ENCODE measurements around the gene SFMBT1.

The SFMBT1 gene

GRCh38 chr3:52917044-52917443, 128.8 kb downstream of the SFMBT1 start:
- H3K9me3 ChIP-seq (ENCODE audit: severe bottlenecking), result no peaks in the 10 kb centered on the region
- no peak for TF ChIP-seq CTCF (IDR thresholded peaks at IDR 0.05; ENCODE audit: poor library complexity, severe bottlenecking)
- no peak overlapping the region for H3K27ac ChIP-seq (ENCODE audit: poor library complexity, severe bottlenecking)
- DNase-seq (ENCODE audit: low spot score) (no peak), ATAC-seq (ENCODE audit: low read depth) (no peak)
- H3K4me1 ChIP-seq (ENCODE audit: insufficient read depth, poor library complexity, severe bottlenecking), result no peaks in the 10 kb centered on the region
- no peak overlapping the region for H3K4me3 ChIP-seq (ENCODE audit: severe bottlenecking)
- H3K36me3 ChIP-seq (ENCODE audit: low read depth), result peaks cover 39% of the 10 kb centered on the region
- no peaks in the 10 kb centered on the region for H3K27me3 ChIP-seq (ENCODE audit: insufficient read depth, poor library complexity, severe bottlenecking)

- Histone ChIP-seq H3K36me3 (ENCODE audit: low read depth) (peaks cover 44% of the 10 kb centered on the region), H3K4me1 (ENCODE audit: insufficient read depth, poor library complexity, severe bottlenecking) (no peaks in the 10 kb centered on the region), H3K9me3 (ENCODE audit: severe bottlenecking) (no peaks in the 10 kb centered on the region), H3K4me3 (ENCODE audit: severe bottlenecking) (no peak overlapping the region), H3K27ac (ENCODE audit: poor library complexity, severe bottlenecking) (no peak overlapping the region), H3K27me3 (ENCODE audit: insufficient read depth, poor library complexity, severe bottlenecking) (no peaks in the 10 kb centered on the region)
- no peak for DNase-seq (ENCODE audit: low spot score)
- ATAC-seq (ENCODE audit: low read depth), result no peak
- TF ChIP-seq CTCF (IDR thresholded peaks at IDR 0.05; ENCODE audit: poor library complexity, severe bottlenecking), result no peak
These were observed 130.6 kb downstream of the SFMBT1 start for GRCh38 chr3:52915294-52915693.

- no peak overlapping the region for H3K27ac ChIP-seq (ENCODE audit: poor library complexity, severe bottlenecking)
- no peaks in the 10 kb centered on the region for H3K9me3 ChIP-seq (ENCODE audit: severe bottlenecking)
- H3K27me3 ChIP-seq (ENCODE audit: insufficient read depth, poor library complexity, severe bottlenecking), result no peaks in the 10 kb centered on the region
- peaks cover 42% of the 10 kb centered on the region for H3K36me3 ChIP-seq (ENCODE audit: low read depth)
- H3K4me3 ChIP-seq (ENCODE audit: severe bottlenecking), result no peak overlapping the region
- TF ChIP-seq CTCF (IDR thresholded peaks at IDR 0.05; ENCODE audit: poor library complexity, severe bottlenecking), result no peak
- H3K4me1 ChIP-seq (ENCODE audit: insufficient read depth, poor library complexity, severe bottlenecking), result no peaks in the 10 kb centered on the region
- ATAC-seq (ENCODE audit: low read depth), result no peak
- DNase-seq (ENCODE audit: low spot score), result no peak
These were observed 132.8 kb downstream of the SFMBT1 start for GRCh38 chr3:52912885-52913731.

GRCh38 chr3:52910823-52911222, 135.1 kb downstream of the SFMBT1 start:
- Histone ChIP-seq H3K4me1 (ENCODE audit: insufficient read depth, poor library complexity, severe bottlenecking) (no peaks in the 10 kb centered on the region), H3K27ac (ENCODE audit: poor library complexity, severe bottlenecking) (no peak overlapping the region), H3K9me3 (ENCODE audit: severe bottlenecking) (no peaks in the 10 kb centered on the region), H3K27me3 (ENCODE audit: insufficient read depth, poor library complexity, severe bottlenecking) (no peaks in the 10 kb centered on the region), H3K36me3 (ENCODE audit: low read depth) (peaks cover 53% of the 10 kb centered on the region), H3K4me3 (ENCODE audit: severe bottlenecking) (no peak overlapping the region)
- ATAC-seq (ENCODE audit: low read depth) (no peak), DNase-seq (ENCODE audit: low spot score) (no peak)
- no peak for TF ChIP-seq CTCF (IDR thresholded peaks at IDR 0.05; ENCODE audit: poor library complexity, severe bottlenecking)

GRCh38 chr3:52907497-52907896, 138.4 kb downstream of the SFMBT1 start:
- DNase-seq (ENCODE audit: low spot score) (no peak), ATAC-seq (ENCODE audit: low read depth) (no peak)
- Histone ChIP-seq H3K4me3 (ENCODE audit: severe bottlenecking) (no peak overlapping the region), H3K36me3 (ENCODE audit: low read depth) (peaks cover 61% of the 10 kb centered on the region), H3K4me1 (ENCODE audit: insufficient read depth, poor library complexity, severe bottlenecking) (no peaks in the 10 kb centered on the region), H3K27ac (ENCODE audit: poor library complexity, severe bottlenecking) (no peak overlapping the region), H3K27me3 (ENCODE audit: insufficient read depth, poor library complexity, severe bottlenecking) (no peaks in the 10 kb centered on the region), H3K9me3 (ENCODE audit: severe bottlenecking) (no peaks in the 10 kb centered on the region)
- TF ChIP-seq CTCF (IDR thresholded peaks at IDR 0.05; ENCODE audit: poor library complexity, severe bottlenecking), result no peak
